Hypothalamus (tissue), 51 donors: ENCODE measurements around the gene GNAT1.
A peak's percentile ranks its signal among the peaks of the same experiment; 100 is the strongest.
"Not testable (repeated sequence)": the region's sequence is repeated elsewhere in the genome, so short reads cannot be mapped to it uniquely, and the experiment has no call there.

Experiments
- DNase-seq, 51 donors: peaks; one replicate each; lab custom pipeline; 2025; lab: John Stamatoyannopoulos, UW

Gene GNAT1

DNA sequence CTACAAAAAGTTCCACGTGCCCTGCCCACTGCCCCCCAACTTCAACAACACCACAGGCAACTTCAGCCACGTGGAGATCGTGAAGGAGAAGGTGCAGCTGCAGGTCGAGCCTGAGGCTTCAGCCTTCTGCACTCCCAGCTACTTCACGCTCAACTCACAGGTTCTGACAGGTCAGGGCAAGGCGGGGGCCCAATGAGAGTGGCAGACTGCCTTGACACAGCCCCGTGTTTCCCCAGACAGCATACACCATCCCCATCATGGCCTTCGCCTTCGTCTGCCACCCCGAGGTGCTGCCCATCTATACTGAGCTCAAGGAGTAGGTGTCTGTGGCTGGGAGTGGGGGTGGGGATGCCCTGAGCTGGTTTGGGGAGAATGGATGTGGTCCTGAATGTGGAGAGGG, 26.3 kb downstream of the GNAT1 start:
- no peak for DNase-seq

DNA sequence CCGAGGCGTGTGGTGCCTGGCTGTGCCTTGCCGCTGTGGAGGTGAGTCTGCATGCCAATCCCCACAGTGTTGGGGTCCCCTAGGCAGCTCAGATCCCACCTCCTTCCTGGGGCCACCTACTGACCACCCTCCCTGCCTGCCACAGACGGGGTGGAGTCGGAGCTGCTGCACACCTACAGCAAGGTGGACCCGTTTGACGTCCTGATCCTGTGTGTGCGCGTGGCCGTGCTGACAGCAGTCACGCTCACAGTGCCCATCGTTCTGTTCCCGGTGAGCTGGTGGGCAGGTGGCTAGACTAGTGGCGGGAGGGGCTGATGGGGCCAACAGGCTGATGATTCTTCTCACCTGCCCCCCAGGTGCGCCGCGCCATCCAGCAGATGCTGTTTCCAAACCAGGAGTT, 27.0 kb downstream of the GNAT1 start:
- DNase-seq: no peak

DNA sequence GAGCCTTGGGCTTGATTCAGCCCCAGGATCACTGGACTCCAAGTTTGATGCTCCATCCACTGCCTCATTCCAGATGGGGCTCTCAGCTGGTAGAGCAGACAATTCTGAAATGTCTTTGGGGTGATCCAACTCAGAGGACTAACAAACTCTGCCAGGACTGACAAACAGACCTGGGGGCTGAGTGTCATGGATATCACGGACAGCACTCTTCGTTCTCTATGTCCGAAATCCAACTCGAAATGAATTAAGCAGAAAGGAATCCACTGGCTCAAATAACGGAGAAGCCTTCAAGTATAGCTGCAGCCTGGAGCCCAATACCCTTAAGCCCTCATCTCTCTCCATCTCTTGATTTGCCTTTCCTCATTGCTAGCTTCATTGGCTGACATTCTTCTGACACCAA, 27.9 kb downstream of the GNAT1 start:
- no peak for DNase-seq

DNA sequence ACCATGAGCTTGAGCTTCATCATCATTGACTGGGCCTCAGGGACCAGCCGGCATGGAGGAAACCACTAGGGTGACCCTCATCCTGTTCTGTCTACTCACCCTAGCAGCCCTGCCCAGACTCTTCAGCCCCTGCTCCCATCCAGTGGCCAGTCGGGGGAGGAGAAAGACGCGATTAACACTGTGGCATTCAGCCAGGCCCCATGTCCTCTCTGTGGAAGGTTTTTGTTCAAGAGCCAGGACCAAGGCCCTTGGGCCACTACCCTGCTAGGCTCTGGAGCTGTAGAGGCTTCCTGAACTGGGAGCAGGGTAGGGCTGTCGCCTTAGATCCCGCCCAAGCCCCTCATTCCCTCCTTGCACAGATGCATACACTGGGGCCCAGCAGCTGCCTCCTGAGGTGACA, 28.7 kb downstream of the GNAT1 start:
- peak in 6 of 51 donors; percentile 4 to 24 (median 14) for DNase-seq

DNA sequence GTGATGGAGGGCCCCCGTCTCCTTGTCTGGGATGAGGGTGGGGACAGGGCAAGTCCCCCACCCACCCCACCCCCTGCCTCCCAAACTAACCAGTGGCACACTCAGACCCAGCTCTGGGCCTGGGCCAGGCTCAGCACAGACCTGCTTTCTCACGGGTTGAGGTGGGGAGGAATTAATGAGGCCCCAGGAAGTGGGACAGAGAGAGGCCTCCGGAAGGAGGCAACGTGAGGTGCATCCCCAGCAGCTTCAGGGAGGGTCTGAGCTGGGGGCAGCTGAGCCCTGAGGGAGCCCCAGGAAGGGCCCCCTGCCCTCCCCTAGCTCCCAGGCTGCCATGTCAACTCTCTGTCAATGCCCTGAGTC, 29.6 kb downstream of the GNAT1 start:
- DNase-seq: no peak

DNA sequence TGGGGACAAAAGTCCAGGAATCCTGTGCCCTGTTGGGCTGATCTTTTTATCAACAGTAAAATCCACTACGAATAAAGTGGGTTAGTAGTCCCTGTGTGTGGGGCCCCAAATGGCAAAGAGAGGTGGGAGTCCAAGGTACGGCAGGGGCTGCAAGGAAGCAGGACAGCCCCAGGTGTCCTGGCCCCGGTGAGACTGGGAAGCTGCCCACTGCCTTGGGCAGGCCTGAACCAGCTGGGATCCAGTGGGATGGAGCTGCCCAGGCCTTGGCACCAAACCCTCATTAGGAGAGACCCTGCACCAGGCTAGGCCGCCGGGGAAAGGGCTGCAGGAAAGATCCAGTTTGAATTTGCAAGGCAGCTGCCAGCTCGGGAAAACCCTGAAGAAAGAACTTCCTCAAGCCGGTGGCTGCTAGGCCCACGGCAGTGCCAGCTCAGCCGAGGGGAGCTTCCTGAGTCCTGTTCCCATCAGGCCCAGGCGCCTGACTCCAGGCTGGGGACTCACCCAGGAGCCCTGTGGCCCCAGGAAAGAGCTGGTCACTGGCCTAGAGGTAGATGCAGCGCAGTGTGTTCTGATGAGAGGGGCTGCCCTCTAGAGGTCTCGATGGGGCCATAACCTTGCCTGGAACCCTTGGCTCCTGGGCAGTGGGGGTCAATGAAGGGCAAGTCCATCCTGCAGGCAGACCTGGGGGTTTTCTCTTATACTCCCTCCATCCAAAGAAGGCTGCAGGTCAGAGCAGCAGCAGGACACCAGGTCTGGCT, 30.2 kb downstream of the GNAT1 start:
- DNase-seq: peak in 16 of 51 donors; percentile 14 to 47 (median 29)

DNA sequence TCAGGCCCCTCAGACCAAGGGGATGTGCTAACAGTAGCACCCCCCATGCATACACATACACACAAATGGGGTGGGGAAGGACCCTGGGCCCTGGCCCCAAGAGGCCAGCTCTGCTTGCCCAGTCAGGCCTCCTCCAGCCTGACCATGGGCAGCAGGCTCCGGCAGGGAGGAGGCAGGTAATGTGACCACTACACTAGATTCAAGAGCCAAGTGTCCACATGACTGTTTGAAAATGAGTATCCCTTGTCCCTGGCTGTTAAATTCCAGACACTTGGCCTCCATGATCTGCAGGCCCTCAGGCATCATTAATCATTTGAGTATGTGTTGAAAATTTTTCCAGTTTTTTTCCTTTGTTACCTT, 30.7 kb downstream of the GNAT1 start:
- no peak for DNase-seq

DNA sequence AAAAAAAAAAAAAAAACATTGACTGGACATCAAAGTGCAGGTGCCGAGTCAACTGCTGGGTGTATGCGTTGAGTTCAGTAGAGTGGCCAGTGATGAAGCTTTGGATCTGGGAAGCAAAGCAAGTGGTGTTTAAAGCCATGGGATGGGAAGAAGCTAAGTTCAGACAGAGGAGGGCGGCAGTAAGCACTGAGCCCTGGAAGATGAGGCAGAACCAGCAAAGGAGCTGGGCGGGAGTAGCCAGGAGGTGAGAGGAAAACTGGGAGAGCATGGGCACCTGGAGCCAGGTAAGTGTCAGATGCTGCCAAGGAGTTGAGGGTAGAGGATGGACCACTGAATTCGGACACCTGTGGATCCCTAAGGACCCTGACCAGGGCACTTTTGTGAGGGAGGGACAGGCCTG, 33.2 kb downstream of the GNAT1 start:
- no peak for DNase-seq

DNA sequence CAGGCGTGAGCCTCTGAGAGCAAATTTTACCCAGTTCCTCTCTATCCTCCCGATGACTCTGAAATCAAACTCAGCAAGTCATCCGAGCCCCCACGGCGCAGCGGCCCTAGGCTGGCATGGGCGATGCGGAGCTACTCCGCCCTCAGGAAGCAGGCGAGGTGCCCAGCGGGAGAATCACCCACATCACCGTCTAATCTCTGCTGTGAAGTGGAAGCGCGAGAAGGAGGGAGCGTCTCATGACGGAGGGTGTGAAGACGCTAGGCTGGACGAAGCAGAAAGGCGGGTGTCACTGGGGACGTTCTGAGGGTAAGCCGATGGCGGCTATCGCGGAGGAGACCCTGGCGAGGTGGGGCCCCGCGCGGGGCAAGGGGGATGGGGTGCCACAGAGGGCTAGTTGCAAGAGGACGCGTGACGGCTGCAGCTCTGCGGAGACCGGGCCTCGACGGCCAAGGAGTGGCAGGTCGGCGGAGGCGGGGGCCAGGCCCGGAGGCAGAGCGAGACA, 35.5 kb downstream of the GNAT1 start:
- peak in 21 of 51 donors; percentile 36 to 82 (median 57) for DNase-seq

DNA sequence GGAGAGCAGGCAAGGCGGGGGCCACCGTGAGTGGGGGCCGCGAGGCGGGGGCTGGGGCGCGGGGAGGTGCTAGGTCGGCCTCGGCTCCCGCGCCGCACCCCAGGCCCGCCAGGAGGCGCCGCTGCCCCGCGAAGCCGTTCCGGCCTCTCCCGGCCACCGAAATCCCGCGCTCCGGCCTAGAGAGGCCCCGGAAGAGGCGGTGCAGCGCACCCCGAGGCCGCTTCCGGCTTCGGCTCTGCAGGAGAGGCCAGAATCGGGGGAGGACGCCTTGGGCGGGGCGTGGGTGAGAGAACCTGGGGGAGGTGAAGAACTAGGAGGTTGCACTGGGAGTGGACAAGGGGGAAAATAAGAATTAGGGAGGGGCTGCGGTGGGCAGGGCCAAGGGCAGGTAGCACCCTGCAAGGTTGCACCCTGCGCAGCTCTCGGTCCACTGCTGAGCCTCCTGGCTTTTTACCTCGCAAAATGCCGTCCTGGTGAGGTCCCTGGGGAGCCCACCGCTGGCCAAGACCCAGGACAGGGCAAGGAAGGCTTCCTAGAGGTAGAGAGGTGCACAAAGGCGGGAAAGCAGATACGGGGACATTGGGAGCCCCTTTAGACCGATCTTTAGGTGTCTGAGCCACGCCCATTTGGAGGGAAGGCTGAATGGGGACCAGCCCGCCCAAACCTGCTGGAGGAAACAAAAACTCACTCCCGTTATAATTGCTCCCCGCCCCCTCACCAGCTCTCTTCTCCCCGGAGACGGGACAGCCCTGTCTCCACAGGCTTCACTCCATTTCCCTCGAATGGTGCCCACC, 36.2 kb downstream of the GNAT1 start:
- DNase-seq: peak in 50 of 51 donors; percentile 46 to 93 (median 82)

DNA sequence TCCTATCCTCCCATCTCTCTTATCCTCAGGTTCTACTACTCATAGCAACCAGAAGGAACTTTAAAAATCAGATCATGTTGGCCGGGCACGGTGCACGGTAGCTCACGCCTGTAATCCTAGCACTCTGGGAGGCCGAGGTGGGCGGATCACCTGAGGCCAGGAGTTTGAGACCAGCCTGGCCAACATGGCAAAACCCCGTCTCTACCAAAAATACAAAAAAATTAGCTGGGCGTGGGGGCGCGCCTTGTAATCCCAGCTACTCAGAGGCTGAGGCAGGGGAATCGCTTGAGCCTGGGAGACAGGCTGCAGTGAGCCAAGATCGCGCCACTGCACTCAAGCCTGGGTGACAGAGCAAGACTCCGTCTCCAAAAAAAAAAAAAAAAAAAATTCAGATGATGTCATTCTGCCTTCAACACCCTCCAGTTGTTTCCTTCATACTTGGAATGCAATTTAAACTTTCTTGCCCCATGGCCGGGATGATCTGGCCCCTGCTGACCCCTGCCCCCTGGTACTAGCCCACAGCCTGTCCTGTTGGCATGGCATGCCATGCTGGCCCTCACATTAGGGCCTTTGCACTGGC, 36.9 kb downstream of the GNAT1 start:
- not testable (repeated sequence) for DNase-seq

DNA sequence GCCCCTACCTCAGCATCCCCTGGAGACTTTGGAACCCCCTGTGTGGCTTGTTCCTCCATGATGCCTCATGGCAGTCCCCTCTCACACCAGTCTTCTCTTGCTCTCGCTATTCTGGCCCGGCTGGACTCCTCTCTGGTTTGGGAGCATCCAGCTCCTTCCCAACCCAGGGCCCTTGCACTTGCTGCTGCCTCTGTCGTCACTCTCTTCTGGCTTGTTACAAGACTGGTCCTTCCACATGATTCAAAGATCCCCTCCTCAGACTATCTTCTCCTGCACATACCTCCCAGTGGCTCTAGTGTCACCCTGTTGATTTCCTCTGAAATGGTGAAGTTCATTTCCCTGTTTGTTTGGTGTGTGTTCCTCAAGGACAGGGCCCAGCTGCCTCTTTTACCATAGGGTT, 38.1 kb downstream of the GNAT1 start:
- DNase-seq: no peak

DNA sequence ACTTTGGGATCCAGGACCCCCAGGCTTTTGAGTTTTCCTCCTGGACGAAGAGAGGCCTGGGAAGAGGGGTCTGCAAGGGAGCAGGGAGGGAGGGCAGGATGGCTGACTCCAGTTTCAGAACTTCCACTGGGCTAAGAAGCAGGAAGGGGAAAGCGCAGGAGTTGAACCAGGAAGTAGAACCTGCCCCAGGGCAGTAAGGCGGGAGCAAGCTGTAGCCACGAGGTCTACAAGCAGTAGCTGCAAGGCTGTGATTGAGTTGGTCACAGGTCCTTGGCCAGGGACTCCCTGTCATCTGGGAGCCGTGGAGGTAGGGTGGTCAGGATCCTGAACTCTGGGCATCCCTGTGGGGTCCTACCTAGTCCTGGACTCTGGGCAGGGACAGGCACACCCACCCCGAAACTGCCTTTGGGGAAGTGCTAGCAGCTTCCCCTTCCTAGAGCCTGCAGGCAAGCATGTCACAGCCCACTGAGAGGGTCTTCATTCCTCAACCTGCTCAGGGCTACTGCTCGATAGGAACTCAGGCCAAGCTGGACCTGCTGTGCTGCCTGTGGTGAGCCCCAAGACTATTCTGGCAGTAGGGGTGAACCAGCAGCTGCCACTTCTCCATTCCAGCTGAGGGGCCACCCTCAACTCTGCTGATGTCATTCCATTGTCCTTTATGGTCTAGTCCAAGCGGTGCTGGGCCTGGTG, 38.8 kb downstream of the GNAT1 start:
- peak in 8 of 51 donors; percentile 4 to 38 (median 17) for DNase-seq

DNA sequence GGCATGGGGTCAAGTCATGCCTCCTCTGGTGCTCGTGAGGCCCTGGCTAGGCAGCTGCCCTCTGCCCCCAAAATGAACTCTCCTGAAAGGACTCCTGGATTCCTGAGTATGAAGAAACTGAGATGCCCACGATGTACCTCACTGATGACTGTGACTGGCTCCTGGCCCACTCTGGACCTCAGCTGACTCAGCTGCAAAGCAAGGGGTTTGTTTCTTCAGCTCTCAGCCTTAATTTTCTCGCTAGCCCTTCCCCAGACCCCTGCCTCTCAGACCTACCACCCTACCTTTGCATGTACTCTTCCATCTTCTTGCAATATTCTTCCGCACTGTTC, 39.4 kb downstream of the GNAT1 start:
- DNase-seq: no peak

DNA sequence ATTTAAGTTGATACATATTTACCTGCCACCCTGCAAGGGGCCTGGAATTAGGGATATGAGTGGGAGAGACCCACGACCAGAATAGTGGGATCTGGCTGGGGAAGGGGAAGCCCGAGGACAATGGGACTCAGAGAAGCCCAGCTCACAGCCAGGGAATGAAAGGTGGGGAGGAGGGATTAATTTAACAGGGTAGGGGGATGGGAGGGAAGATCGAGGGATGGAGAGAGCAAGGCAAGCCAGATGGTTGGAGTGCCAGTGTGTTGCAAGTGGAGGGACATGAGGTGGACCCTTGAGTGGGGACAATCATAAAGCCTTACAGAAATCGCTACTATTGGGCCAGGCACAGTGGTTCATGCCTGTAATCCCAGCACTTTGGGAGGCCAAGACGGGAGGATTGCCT, 40.2 kb downstream of the GNAT1 start:
- DNase-seq: no peak

DNA sequence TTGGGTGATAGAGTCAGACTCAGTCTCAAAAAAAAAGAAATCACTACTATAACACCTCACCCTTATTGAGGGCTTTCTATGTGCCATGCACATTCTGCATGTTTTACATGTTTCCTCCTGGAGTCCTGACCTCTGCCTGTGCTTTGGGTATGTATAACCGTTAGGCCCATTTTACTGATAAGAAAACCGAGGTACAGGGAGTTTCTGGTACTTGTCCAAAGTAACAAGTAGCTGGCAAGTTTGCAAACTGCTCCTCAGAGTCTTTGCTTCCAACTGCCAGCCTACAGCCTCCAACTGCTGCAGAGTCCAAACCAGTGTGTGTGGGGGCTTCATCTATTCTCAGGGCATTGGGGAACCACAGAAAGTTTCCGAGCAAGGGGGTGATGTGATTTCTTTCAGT, 40.9 kb downstream of the GNAT1 start:
- no peak for DNase-seq

DNA sequence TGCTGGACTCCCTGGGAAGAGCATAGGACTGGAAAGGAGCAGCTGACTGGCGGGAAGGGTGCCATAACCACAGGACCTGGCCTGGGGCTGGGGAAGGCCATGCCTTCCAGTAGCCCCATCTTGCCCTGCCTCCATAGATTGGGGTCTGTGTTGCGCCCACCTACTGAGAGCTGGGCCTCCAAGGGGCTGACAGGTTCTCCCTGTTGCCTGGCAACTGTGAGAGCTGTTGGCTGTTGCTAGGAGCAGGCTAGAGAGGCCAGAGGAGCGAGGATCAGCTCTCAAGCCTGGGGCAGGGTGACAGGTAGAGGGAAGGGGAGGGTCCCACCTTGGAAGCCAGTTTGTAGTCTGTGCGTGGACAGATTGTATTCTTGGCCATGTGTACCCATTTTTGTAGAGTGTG, 41.8 kb downstream of the GNAT1 start:
- DNase-seq: peak in 1 of 51 donors; percentile 11

DNA sequence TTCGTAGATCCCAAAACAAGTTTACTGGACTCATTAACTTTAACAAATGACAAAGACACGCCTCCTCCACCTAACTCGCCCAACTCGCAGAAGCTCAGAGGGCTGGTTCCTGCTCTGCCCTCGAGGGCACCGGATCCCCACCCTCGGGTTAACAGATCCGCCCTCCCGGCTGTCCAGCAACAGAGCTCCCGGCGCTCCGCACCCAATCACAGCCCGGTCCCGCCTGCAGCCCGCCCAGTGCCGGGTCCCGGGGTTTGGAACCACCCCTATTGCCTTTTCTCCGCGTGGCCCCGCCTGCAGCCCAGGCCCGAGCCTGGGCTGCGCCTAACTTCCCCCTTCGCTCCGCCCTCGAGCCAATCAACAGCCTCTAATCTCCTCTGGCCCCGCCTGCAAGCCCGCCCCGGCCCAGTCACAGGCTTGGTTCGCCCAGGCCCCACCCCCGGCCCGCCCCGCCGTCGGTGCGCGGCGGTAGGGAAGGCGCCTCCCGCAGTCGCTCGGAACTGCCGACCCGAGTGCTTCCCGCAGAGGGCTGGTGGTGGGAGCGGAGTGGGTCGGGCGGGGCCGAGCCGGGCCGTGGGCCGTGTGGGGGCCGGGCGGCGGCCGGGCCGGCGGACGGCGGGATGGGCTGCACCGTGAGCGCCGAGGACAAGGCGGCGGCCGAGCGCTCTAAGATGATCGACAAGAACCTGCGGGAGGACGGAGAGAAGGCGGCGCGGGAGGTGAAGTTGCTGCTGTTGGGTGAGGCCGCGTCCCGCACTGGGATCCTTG, 44.5 kb downstream of the GNAT1 start, which contains the start of gene GNAI2:
GNAI2 (plus strand) TSS at position 489 of the 768 bp plus-strand sequence; CDS start at position 621, 132 bp downstream.
- peak; percentile 67 to 100 (median 98) for DNase-seq

DNA sequence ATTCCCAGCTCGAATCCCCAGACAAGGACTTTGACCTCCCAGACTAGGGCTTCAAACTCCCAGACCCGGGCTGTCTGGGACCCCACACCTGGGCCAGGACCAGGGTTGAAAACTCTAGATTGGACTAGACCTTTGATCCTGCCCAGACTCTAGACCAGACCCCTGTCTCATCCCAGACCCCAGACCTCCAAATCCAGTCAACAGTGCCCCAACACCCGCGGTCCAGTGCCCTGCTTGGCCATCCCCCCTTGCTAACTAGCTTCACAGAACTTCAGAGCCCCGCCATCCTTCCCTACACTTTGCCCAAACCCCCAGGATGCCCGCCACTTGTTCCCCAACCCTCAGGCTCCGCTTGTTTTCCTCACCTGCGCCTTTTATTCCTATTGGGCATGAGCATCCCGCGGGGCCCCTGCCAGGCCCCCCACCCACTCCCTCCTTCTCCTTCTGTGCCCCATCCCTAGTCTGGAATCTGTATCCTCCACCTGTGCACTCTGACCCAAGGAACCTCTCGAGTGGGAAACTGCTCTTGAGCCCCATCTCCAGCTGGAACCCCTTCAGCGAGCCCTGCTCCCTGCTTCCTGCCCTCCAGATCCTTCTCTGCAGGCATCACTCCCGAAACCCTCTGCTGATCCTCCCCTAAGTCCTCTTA, 45.2 kb downstream of the GNAT1 start:
- DNase-seq: peak in 1 of 51 donors; percentile 29
